ENCODE data around the gene DNAJC25. TPM values are rescaled to one million over a fixed set of nuclear protein-coding genes. Genes with fewer than 3 reads are reported as not detected.

DNAJC25 gene
- 8.4 and 12.1 TPM in 2 replicates for polyA plus RNA-seq (2011; rRNA removed)
- polyA plus RNA-seq (2012; cell fraction: cytosol; rRNA removed), result 4.3 and 4.4 TPM in 2 replicates
- polyA plus RNA-seq (2012; cell fraction: nucleus; rRNA removed), result 3.0 and 3.9 TPM in 2 replicates
- polyA plus RNA-seq (2017; fragmentation: RNase III; extraction: RNeasy Plus Mini Kit Qiagen cat#74134 plus additional on column Dnase treatment), result 8.4 to 8.6 TPM (median 8.5 TPM) in 3 replicates
- polyA minus RNA-seq (2011; rRNA and poly(A)+ RNA removed), result 1.4 and 1.6 TPM in 2 replicates

- ATAC-seq (peak; percentile 97 to 98), DNase-seq (ENCODE audit: low read depth in 1 of 2, low spot score in 1 of 2) (peak; percentile 99), FAIRE-seq (peak; percentile 86)
- Histone ChIP-seq H3K4me3 (peak within 1 kb of the TSS; percentile 85), H3K4me2 (peak within 1 kb of the TSS; percentile 90), H3K27ac (peak within 1 kb of the TSS; percentile 89 to 96), H3K9me3 (no peaks in the 10 kb centered on the region), H3K4me1 (peaks cover 43% of the 10 kb centered on the region; the same call in 2 of the 3 replicates)
- ChIA-PET POLR2A (interaction anchor here (0.6 to 3.4 kb wide), 29 partner anchors 9 to 748 kb away, joined by 3 to 37 read pairs (median 4); partner anchors contain the start of genes GNG10, HSDL2, PTGR1 and UGCG), CTCF (interaction anchor here (1.0 to 1.8 kb wide), 3 partner anchors 14 to 33 kb away, joined by 3 to 6 read pairs (median 3); no protein-coding TSS in a partner anchor)
- WGBS (ENCODE audit: missing lambda C conversion rate), result 2% methylated on average over 54 of the region's 79 CpGs
- no peak for TF ChIP-seq ZFP36 (IDR thresholded peaks at IDR 0.05; ENCODE audit: borderline replicate concordance, partially characterized antibody)
- TF ChIP-seq RNF2 (IDR thresholded peaks at IDR 0.05; ENCODE audit: borderline replicate concordance, low read depth), result no peak
- no peak for TF ChIP-seq ATOH8 (CRISPR knock-in tag; IDR thresholded peaks at IDR 0.05; ENCODE audit: low read depth)
- TF ChIP-seq CHD2 (IDR thresholded peaks at IDR 0.05; ENCODE audit: low read length, partially characterized antibody), result no peak
- no peak for TF ChIP-seq CHD4 (IDR thresholded peaks at IDR 0.05; ENCODE audit: borderline replicate concordance)
- TF ChIP-seq POLR2AphosphoS2 (conservative IDR thresholded peaks at IDR 0.05; ENCODE audit: low read length), result no peak
- no peak for TF ChIP-seq ZNF302 (CRISPR knock-in tag; IDR thresholded peaks at IDR 0.05)
- TF ChIP-seq CEBPB (IDR thresholded peaks at IDR 0.05), result no peak
- TF ChIP-seq CBX2 (IDR thresholded peaks at IDR 0.05; ENCODE audit: borderline replicate concordance, low read depth), result no peak
- TF ChIP-seq RAD21 (conservative IDR thresholded peaks at IDR 0.05 in 1 of 2, IDR thresholded peaks at IDR 0.05 in 1 of 2), result 0 out of 5 replicates have a peak, but pooled peaks of 1 of the 2 experiments have one; percentile 34
- peak; percentile 39; the same call in 1 of the 2 replicates for TF ChIP-seq CBX8 (IDR thresholded peaks at IDR 0.05)
- TF ChIP-seq EHMT2 (IDR thresholded peaks at IDR 0.05; ENCODE audit: low read depth), result no peak
- TF ChIP-seq NFE2L2 (conservative IDR thresholded peaks at IDR 0.05; ENCODE audit: low read length), result no peak
- peak; percentile 28; the same call in 1 of the 3 replicates for TF ChIP-seq SMC3 (IDR thresholded peaks at IDR 0.05)
- peak; percentile 2; the same call in 1 of the 2 replicates for TF ChIP-seq E2F6 (IDR thresholded peaks at IDR 0.05; ENCODE audit: borderline replicate concordance, low read depth)
- no peak for TF ChIP-seq EP300 (IDR thresholded peaks at IDR 0.05)
- TF ChIP-seq POLR2A (IDR thresholded peaks at IDR 0.05; ENCODE audit: low read length), result peak; percentile 99
- TF ChIP-seq MAFK (IDR thresholded peaks at IDR 0.05; ENCODE audit: partially characterized antibody), result peak; percentile 77
- peak in 1 of 2 experiments; percentile 90 for TF ChIP-seq JUN (IDR thresholded peaks at IDR 0.05)
- TF ChIP-seq CTCF (IDR thresholded peaks at IDR 0.05), result no peak
- TF ChIP-seq BCL3 (IDR thresholded peaks at IDR 0.05), result peak; percentile 99; the same call in 2 of the 3 replicates
- TF ChIP-seq BHLHE40 (IDR thresholded peaks at IDR 0.05; ENCODE audit: low read depth, low read length), result no peak
- no peak for TF ChIP-seq TFCP2L1 (CRISPR knock-in tag; IDR thresholded peaks at IDR 0.05)
- TF ChIP-seq PBX3 (IDR thresholded peaks at IDR 0.05), result 0 out of 2 replicates have a peak, but pooled peaks have one; percentile 41
- TF ChIP-seq KDM1A (IDR thresholded peaks at IDR 0.05; ENCODE audit: low read depth), result no peak
- peak; percentile 79; the same call in 1 of the 2 replicates for TF ChIP-seq TP53 (CRISPR knock-in tag; IDR thresholded peaks at IDR 0.05)
- TF ChIP-seq MYC (IDR thresholded peaks at IDR 0.05; ENCODE audit: borderline replicate concordance, low read length), result 0 out of 2 replicates have a peak, but pooled peaks have one; percentile 16
- TF ChIP-seq SREBF2 (IDR thresholded peaks at IDR 0.05), result no peak
- TF ChIP-seq HES2 (IDR thresholded peaks at IDR 0.05), result no peak
These were observed at the start of gene DNAJC25 for GRCh38 chr9:111631214-111631971. Gene DNAJC25 (plus strand): TSS chr9:111631334. CDS start chr9:111631408, 74 bp downstream.
